GM18502 (cell line): ENCODE measurements around the gene COL11A2.

Source experiments
- ATAC-seq: cut with Tn5 transposase; IDR thresholded peaks from one replicate; pipeline ENCODE4 v1.9.1; 2021; ENCODE audit warnings: mild to moderate bottlenecking; ENCODE audit not compliant: unreplicated experiment, poor library complexity

Gene COL11A2

GRCh38 chr6:33123732-33124524 lies 68.3 kb downstream of the COL11A2 start:
- ATAC-seq, result no peak

DNA sequence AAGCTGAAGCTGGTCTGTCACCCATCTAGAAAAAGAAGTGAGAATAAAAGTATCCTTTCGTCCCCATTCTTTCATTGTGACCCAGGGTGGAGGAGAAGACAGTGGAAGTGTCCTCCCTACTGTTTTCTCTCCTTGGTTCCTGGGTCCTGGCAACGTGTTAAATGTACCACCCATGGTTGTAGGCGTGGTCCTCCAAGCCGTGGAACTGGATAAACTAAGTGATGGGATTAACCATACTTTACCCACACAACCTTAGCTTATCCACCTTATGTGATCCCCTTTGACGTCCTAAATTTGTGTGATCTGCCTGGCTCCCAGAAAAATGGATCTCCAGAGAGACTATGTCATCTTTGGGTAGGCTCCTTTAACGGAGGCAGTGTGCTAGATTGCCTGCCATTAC lies 69.1 kb downstream of the COL11A2 start:
- no peak for ATAC-seq

GRCh38 chr6:33120001-33120400 lies 72.3 kb downstream of the COL11A2 start:
- no peak for ATAC-seq

DNA sequence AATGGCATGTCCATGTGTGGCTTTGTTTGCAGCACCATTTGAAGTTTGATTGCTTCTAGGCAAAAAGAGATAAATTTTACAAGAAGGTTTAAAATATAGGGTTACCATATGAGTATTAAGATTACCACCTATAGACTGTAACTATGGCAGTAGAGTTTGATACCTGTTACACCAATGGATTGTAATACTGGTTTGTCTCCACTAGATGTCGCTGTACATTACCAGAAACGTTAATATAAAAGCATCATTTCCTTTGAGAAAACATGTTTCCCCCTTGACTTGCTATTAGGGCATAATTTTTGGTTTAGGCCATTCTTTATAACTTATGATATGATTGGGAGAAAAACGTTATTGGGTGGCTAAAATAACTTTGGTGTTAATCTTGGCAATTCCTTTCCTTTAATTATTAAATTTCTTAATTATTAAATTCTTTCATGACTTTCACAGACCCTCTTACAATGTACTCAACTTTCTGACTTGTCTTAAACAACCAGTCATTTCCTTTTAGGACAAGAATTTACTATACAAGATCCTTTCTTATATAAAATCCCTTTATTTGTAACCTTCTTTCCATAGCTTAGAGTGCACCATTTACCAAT lies 73.6 kb downstream of the COL11A2 start:
- ATAC-seq, result no peak

DNA sequence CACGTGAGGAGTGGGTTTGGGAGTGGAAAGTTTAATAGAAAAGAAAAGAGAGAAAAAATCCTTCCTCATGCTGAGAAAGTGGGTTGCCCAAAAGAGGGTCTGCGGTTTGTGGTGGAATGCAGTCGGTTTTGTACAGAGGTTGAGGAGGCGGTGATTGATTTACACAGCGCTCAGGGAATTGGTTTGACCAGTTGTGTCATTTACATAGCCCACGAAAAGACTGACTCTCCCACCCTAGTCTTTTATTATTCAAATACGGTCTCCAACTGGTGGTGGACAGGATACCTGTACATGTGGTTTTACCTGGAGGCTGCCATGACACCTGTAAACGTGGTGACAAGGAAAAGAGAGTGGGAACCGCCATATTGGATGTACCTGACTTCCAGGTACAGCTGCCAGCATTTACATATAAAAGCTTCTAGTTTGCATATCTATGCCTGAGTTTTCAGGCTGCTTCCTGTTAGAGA lies 74.4 kb downstream of the COL11A2 start:
- ATAC-seq, result no peak

DNA sequence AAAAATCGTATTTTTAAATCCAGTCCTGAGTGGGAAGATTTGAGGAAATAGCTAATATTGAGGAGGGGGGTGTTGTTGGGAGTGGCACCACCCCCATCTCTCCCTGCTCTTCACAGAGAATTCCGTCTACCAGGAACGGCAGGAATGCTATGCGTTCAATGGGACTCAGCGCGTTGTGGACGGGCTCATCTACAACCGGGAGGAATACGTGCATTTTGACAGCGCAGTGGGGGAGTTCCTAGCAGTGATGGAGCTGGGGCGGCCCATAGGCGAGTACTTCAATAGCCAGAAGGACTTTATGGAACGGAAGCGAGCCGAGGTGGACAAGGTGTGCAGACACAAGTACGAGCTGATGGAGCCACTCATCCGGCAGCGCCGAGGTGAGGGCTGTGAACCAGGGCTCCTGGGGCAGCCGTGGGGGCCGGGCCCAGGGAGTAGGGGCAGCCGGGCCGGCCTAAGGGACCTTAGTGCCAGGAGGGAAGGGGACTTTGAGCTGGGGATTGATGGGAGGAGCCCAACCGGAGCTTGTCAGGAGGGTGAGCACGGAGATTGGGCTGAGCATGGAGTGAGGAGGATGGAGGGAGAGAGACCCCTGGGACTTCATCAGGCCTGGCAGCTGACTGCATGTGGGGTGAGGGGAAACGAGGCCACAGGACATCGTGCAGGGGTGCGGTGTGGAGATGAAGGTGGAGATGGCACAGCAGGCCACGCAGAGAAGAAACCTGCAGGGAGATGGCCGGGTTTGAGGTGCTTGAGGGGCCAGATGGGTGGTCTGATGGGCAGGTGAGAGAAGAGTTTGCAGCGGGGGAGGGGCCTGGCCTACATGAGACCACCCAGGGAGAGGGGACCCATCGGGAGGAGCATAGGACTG lies 75.2 kb downstream of the COL11A2 start:
- no peak for ATAC-seq

GRCh38 chr6:33116417-33116816 lies 75.8 kb downstream of the COL11A2 start:
- ATAC-seq, result no peak

GRCh38 chr6:33114406-33114805 lies 77.9 kb downstream of the COL11A2 start:
- ATAC-seq, result no peak

DNA sequence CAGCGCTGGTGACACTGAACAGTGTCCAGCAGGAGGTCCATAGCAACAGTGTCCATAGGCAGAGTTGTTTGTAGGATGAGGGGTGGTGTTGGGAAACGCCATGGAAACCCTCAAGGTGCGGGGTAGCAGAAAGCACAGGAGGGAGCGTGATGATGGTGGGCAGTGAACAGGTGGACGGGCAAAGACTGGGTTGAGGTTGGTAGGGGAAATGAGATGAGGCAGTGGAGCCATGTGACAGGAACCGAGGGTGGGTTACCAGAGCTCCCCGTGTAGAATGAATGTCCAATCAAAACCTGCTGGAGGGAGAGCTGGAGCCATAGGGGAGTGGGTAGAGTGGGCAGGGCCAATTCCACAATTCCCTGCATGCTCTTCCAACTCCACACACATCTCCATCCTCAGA lies 78.5 kb downstream of the COL11A2 start:
- ATAC-seq, result no peak
